H1 (cell line): ENCODE results near the gene GOLGA1.

Experiments
- CREB1 ChIP-seq: IDR thresholded peaks from 2 replicates; pipeline ENCODE4 v1.6.1; 2012; ENCODE audit warnings: inconsistent platforms
- POLR2A ChIP-seq, 2 experiments: IDR thresholded peaks; 1 replicate in 1 of 2; 2 replicates in 1 of 2; pipeline ENCODE4 v1.6.1; 2011; ENCODE audit warnings: low read depth in 2 of 2, low read length in 2 of 2, mild to moderate bottlenecking in 2 of 2; ENCODE audit errors: control extremely low read depth in 1 of 2
- SP4 ChIP-seq: IDR thresholded peaks from 2 replicates; pipeline ENCODE4 v1.6.1; 2012; ENCODE audit warnings: low read length, inconsistent platforms
- TF ChIP-seq, protein P1 (sequence below), 3 experiments: IDR thresholded peaks; 1 replicate in 2 of 3; 2 replicates in 1 of 3; pipeline versions ENCODE4 v1.5.1 to v1.6.1; 2011; ENCODE audit warnings: low read length in 3 of 3, mild to moderate bottlenecking in 3 of 3, inconsistent platforms in 2 of 3, low read depth in 1 of 3, moderate library complexity in 1 of 3; ENCODE audit not compliant: insufficient read depth in 1 of 3; ENCODE audit errors: control extremely low read depth in 1 of 3

DNA sequence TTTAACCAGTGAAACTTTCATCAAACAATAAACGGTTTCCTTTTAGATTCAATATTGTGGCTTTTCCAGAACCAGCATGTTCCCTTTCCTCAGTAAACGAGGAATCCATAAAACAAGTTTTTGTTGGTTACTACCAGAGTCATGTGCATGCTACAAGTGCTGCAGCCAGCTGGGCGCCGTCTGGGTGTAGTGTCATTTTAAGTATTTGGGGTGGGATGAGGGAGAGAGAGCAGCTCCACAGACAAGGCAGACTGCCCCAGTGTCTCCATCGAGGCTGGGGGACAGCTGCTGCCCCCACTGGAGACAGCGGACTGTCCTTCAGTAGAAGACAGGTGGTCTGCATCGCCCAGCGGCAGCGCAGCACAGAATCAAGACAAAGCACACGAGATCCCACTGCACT is 61.7 kb downstream of the GOLGA1 start:
- TF ChIP-seq, protein P1, sequence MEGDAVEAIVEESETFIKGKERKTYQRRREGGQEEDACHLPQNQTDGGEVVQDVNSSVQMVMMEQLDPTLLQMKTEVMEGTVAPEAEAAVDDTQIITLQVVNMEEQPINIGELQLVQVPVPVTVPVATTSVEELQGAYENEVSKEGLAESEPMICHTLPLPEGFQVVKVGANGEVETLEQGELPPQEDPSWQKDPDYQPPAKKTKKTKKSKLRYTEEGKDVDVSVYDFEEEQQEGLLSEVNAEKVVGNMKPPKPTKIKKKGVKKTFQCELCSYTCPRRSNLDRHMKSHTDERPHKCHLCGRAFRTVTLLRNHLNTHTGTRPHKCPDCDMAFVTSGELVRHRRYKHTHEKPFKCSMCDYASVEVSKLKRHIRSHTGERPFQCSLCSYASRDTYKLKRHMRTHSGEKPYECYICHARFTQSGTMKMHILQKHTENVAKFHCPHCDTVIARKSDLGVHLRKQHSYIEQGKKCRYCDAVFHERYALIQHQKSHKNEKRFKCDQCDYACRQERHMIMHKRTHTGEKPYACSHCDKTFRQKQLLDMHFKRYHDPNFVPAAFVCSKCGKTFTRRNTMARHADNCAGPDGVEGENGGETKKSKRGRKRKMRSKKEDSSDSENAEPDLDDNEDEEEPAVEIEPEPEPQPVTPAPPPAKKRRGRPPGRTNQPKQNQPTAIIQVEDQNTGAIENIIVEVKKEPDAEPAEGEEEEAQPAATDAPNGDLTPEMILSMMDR (IDR thresholded peaks at IDR 0.05; ENCODE audit: control extremely low read depth in 1 of 3, insufficient read depth in 1 of 3, low read depth in 1 of 3, low read length in 3 of 3): no peak
- no peak for TF ChIP-seq SP4
- no peak for TF ChIP-seq POLR2A (IDR thresholded peaks at IDR 0.05; ENCODE audit: control extremely low read depth in 1 of 2, low read depth in 2 of 2, low read length in 2 of 2)
- no peak for TF ChIP-seq CREB1
